ENCODE measurements around the gene DNAH17.

Gene DNAH17

DNA sequence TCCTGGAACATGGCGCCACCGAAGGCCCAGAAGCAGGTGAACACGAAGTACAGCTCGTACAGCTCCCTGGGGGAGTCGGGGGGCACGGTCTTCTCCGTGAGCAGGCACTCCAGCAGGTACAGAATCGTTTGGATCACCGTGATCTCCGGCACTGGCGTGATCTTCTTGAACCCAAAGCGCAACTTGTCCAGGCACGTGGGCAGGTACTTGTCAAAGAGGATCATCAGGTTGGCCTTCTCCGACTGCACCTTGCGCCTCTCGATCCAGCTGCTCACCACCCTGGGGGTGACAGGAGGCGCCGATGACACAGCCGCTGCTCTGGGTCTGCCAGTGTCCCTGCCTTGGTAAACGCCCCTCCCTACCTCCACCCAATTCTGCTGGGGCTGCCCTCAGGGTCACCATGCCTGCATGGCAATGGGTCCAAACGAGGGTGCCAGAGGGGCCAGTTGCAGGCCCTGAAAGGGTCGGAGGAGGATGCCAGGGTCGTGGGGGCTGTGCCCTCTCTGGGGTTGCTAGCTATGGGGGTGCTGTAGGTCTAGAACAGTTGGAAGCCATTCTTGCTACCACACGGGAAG lies 90.9 kb downstream of the DNAH17 start:
- Histone ChIP-seq H3K36me3 (ENCODE audit: control insufficient read depth, insufficient read depth, low read length) (no peaks in the 10 kb centered on the region), H3K9ac (ENCODE audit: low read length) (no peak overlapping the region), H3K4me3 (ENCODE audit: low read length) (no peak overlapping the region), H3K9me3 (ENCODE audit: control insufficient read depth, low read length) (no peaks in the 10 kb centered on the region), H3K4me1 (ENCODE audit: control insufficient read depth, insufficient read depth, low read length) (peaks cover 14% of the 10 kb centered on the region), H3K27me3 (ENCODE audit: control insufficient read depth, insufficient read depth, low read length) (peaks cover 7% of the 10 kb centered on the region)

DNA sequence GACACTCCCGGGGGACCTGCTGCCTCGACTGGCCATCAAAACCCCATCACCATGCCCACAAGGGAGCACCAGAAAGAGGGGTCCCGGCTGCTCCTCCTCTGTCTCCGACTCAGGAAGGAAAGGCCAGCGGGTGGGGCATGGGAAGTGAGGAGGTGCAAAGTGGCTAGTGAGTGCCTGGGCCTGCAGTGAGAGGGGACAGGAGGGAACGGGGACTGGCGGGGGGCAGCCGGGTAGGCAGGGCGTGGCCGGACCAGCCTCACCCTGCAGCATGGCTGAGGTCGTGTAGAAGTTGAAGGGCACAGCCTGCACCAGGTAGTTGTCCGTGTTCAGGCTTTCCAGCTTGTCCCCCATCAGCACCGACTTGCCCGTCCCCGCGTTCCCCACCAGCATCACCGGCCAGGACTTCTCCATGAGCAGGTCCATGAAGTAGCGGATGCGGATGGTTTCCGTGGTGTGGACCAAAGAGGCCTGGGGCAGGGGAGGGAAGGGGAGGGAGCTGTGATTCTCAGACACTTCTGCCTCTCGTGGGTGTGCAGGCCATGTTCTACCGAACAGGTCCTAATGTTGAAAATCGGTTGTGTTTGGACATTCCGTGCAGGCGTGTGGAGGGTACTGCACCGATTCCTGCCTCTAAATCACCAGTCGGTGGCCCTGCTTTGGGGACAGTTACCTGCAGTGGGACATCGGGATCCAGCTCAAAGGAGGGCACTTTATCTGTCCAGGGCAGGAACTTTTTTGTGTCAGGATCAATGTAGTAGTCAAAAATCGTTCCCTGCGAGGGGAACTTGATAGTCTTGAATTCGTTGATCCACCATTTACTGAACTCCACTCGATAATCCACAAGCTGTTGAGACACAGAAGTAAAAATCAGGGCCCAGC lies 91.7 kb downstream of the DNAH17 start:
- Histone ChIP-seq H3K4me3 (ENCODE audit: low read length) (no peak overlapping the region), H3K27me3 (ENCODE audit: control insufficient read depth, insufficient read depth, low read length) (peaks cover 7% of the 10 kb centered on the region), H3K9me3 (ENCODE audit: control insufficient read depth, low read length) (no peaks in the 10 kb centered on the region), H3K36me3 (ENCODE audit: control insufficient read depth, insufficient read depth, low read length) (no peaks in the 10 kb centered on the region), H3K9ac (ENCODE audit: low read length) (no peak overlapping the region), H3K4me1 (ENCODE audit: control insufficient read depth, insufficient read depth, low read length) (peaks cover 14% of the 10 kb centered on the region)

DNA sequence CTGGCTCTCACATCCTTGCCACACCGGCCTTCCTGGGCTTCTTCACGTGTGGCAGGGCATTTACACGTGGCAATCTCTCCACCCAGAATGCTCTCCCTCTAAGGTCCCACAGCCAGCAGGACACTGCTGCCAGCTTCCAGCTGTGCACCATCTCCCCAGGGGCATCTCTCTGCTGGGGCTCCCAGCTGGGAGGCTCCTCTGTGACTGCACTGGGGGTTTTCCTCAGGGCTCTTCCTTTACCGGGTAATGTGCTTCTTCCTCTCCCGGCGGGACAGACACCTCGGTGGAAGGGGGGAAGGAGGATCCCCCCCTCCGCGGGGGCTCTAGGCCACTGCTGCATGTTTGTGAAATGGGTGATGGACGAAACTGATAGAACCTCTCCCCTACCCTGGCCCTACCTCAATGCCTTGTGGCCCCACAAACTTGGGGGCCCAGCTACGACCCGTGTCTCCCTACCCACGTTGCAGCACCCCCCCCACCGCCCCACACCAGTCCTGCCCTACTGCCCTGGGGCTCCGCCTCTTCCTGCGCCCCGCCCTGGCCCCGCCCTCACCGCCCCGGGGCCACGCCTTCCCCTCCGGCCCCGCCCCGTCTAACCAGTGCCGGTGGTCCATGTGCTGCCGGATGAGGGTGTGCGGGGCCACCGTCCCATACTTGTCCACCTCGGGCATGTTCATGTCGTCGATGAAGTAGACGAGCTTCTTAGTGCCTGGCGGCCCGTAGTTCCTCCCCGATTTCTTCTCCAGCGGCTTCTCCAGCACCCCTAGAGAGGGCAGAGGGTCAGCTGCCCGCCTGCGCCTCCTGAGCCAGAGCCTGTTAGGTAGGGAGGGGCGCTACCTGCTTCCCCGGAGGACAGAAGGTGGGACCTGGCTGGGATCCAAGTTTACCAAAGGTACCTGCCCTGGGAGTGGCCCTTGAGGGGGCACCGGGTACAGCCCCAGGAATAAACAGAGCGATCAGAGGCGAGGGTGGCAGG lies 92.6 kb downstream of the DNAH17 start:
- Histone ChIP-seq H3K4me1 (ENCODE audit: control insufficient read depth, insufficient read depth, low read length) (peaks cover 14% of the 10 kb centered on the region), H3K9ac (ENCODE audit: low read length) (peak overlapping the region; percentile 3), H3K36me3 (ENCODE audit: control insufficient read depth, insufficient read depth, low read length) (no peaks in the 10 kb centered on the region), H3K27me3 (ENCODE audit: control insufficient read depth, insufficient read depth, low read length) (peaks cover 7% of the 10 kb centered on the region), H3K9me3 (ENCODE audit: control insufficient read depth, low read length) (no peaks in the 10 kb centered on the region), H3K4me3 (ENCODE audit: low read length) (no peak overlapping the region)

DNA sequence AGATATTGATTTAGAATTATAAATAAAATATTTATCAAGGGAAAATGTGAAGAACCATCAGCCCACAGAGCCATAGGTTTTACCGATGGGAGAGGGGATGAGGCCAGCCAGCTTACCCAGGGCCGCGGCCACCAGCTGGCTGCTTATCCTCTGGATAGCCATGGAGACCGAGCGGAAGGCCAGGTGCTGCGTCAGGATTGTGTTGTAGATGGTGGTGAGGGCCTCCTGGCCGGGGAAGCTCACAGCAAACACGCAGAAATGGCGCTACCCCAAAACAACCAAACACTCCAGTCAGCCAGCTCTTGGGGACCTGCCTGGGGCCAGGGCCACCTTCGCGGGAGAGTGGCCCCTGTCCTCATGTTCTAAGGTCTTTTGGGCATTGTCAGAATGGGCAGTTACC lies 97.8 kb downstream of the DNAH17 start:
- H3K4me3 ChIP-seq (ENCODE audit: low read length): no peak overlapping the region
- no peak overlapping the region for H3K9ac ChIP-seq (ENCODE audit: low read length)
- peaks cover 4% of the 10 kb centered on the region for H3K27me3 ChIP-seq (ENCODE audit: control insufficient read depth, insufficient read depth, low read length)
- no peaks in the 10 kb centered on the region for H3K36me3 ChIP-seq (ENCODE audit: control insufficient read depth, insufficient read depth, low read length)
- no peaks in the 10 kb centered on the region for H3K9me3 ChIP-seq (ENCODE audit: control insufficient read depth, low read length)
- peaks cover 4% of the 10 kb centered on the region for H3K4me1 ChIP-seq (ENCODE audit: control insufficient read depth, insufficient read depth, low read length)

DNA sequence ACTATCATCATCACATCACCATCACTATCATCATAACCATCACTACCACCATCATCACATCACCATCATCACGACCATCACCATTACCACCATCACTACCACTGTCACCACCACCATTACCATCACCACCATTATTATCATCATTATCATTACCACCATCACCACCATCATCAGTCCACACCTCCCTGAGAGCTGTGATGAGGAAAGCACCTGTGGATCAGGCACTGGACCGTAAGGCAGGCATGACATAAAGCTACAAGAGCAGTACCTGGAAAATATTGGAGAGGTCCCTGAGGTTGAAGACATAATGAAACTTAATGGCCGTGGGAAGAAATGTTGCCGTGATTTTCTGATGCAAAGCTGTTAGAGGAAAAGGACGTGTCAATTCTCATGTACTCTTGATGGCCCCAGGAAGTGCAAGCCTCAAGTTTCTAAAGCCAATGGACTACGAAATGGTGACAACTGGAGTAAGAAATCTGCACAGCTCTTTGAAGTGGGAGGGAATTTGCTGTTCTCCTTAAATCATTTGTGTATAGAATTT lies 98.4 kb downstream of the DNAH17 start:
- Histone ChIP-seq H3K27me3 (ENCODE audit: control insufficient read depth, insufficient read depth, low read length) (no peaks in the 10 kb centered on the region), H3K4me1 (ENCODE audit: control insufficient read depth, insufficient read depth, low read length) (no peaks in the 10 kb centered on the region), H3K4me3 (ENCODE audit: low read length) (no peak overlapping the region), H3K36me3 (ENCODE audit: control insufficient read depth, insufficient read depth, low read length) (no peaks in the 10 kb centered on the region), H3K9ac (ENCODE audit: low read length) (no peak overlapping the region), H3K9me3 (ENCODE audit: control insufficient read depth, low read length) (no peaks in the 10 kb centered on the region)

DNA sequence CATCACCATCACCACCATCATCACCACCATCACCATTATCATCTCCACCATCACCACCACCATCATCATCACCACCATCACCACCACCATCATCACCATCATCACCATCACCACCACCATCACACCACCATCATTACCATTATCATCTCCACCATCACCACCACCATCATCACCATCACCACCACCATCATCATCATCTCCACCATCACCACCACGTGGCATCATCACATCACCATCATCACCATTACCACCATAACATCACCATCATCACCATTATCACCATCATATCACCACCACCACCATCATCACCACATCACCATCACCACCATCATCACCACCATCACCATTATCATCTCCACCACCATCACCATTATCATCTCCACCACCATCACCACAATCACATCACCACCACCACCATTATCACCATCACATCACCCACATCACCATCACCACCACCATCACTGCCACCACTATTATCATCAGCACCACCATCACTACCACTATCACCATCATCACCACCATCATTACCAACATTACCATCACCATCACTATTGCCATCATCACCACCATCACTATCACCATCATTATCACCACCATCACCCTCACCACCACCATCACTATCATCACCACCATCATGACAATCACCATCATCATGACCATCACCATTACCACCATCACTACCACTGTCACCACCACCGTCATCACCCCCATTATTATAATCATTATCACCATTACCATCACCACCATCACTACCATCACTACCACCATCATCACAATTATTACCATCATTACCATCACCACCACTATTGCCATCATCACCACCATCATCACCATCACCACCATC lies 99.1 kb downstream of the DNAH17 start:
- H3K27me3 ChIP-seq (ENCODE audit: control insufficient read depth, insufficient read depth, low read length): no peaks in the 10 kb centered on the region
- no peaks in the 10 kb centered on the region for H3K36me3 ChIP-seq (ENCODE audit: control insufficient read depth, insufficient read depth, low read length)
- no peak overlapping the region for H3K9ac ChIP-seq (ENCODE audit: low read length)
- no peaks in the 10 kb centered on the region for H3K9me3 ChIP-seq (ENCODE audit: control insufficient read depth, low read length)
- H3K4me1 ChIP-seq (ENCODE audit: control insufficient read depth, insufficient read depth, low read length): no peaks in the 10 kb centered on the region
- no peak overlapping the region for H3K4me3 ChIP-seq (ENCODE audit: low read length)

DNA sequence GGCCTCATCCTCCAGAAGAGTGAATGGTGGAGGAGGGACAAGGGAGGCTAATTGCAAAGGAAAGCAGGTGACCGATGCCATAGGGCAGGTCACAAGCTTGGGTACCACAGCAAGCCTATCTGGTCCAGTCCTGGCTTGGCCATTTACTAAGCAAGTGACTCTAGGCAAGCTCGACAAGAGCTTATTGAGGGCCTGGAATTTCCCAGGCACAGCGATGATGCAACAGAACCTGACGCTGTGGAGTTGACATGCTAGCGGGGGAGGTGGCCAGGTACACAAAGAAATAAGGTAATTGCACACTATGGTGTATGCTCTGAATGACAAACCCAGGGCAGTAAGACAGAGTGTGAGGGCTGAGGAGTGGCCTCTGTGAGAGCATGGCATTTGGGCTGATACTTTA lies 100.2 kb downstream of the DNAH17 start:
- Histone ChIP-seq H3K4me1 (ENCODE audit: control insufficient read depth, insufficient read depth, low read length) (no peaks in the 10 kb centered on the region), H3K9ac (ENCODE audit: low read length) (no peak overlapping the region), H3K27me3 (ENCODE audit: control insufficient read depth, insufficient read depth, low read length) (no peaks in the 10 kb centered on the region), H3K36me3 (ENCODE audit: control insufficient read depth, insufficient read depth, low read length) (no peaks in the 10 kb centered on the region), H3K4me3 (ENCODE audit: low read length) (no peak overlapping the region), H3K9me3 (ENCODE audit: control insufficient read depth, low read length) (no peaks in the 10 kb centered on the region)

DNA sequence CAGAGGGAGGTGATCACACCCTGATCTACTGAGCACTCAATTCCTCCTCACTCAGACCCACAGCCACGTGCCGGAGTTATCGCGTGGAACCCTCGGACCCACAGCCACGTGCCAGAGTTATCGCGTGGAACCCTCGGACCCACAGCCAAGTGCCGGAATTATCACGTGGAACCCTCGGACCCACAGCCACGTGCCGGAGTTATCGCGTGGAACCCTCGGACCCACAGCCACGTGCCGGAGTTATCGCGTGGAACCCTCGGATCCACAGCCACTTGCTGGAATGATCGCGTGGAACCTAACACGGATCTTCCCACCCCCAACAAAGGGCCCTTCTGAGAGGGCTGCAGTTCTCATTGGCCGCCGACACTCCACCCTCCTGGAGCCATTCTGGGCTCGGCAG lies 101.0 kb downstream of the DNAH17 start:
- H3K4me1 ChIP-seq (ENCODE audit: control insufficient read depth, insufficient read depth, low read length): no peaks in the 10 kb centered on the region
- no peaks in the 10 kb centered on the region for H3K27me3 ChIP-seq (ENCODE audit: control insufficient read depth, insufficient read depth, low read length)

DNA sequence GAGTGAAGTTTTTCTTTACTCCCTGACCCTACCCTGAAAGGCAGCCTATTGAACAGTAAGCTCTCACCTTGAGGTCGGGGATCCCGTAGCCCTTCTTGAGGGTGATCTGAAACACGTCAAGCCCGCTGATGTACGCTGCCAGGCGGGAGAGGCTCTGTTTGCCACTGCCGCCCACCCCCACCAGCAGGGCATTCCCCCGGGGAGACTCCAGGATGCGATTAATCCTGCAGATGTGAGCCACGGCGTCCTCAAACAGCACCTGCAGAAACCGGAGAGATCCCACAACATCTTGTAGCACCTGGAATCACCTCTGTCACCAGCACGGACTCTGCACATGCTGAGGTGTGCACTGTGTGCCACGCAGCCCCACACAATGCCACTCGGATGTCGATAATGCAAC lies 102.0 kb downstream of the DNAH17 start:
- H3K4me1 ChIP-seq (ENCODE audit: control insufficient read depth, insufficient read depth, low read length): no peaks in the 10 kb centered on the region
- no peak overlapping the region for H3K4me3 ChIP-seq (ENCODE audit: low read length)
- no peaks in the 10 kb centered on the region for H3K36me3 ChIP-seq (ENCODE audit: control insufficient read depth, insufficient read depth, low read length)
- H3K27me3 ChIP-seq (ENCODE audit: control insufficient read depth, insufficient read depth, low read length): no peaks in the 10 kb centered on the region
- H3K9ac ChIP-seq (ENCODE audit: low read length): no peak overlapping the region
- H3K9me3 ChIP-seq (ENCODE audit: control insufficient read depth, low read length): no peaks in the 10 kb centered on the region

More for the DNA sequence above, 101.0 kb downstream of the DNAH17 start:
- Histone ChIP-seq H3K9ac (ENCODE audit: low read length) (no peak overlapping the region), H3K4me3 (ENCODE audit: low read length) (no peak overlapping the region), H3K36me3 (ENCODE audit: control insufficient read depth, insufficient read depth, low read length) (no peaks in the 10 kb centered on the region), H3K9me3 (ENCODE audit: control insufficient read depth, low read length) (no peaks in the 10 kb centered on the region)

DNA sequence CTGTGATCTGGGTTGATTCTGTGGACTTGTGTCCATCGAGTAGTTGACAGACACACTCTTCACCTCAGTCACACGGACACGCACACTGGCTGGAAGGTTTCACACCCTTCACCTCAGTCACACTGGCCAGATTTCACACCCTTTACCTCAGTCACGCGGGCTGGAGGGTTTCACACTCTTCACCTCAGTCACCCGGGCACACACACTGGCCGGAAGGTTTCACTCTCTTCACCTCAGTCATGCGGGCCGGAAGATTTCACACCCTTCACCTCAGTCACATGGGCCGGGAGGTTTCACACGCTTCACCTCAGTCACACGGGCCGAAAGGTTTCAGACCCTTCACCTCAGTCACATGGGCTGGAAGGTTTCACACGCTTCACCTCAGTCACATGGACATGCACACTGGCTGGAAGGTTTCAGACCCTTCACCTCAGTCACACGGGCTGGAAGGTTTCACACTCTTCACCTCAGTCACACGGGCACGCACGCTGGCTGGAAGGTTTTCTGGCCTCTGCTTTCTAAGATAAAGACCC lies 102.5 kb downstream of the DNAH17 start:
- Histone ChIP-seq H3K27me3 (ENCODE audit: control insufficient read depth, insufficient read depth, low read length) (no peaks in the 10 kb centered on the region), H3K9me3 (ENCODE audit: control insufficient read depth, low read length) (no peaks in the 10 kb centered on the region), H3K4me3 (ENCODE audit: low read length) (no peak overlapping the region), H3K36me3 (ENCODE audit: control insufficient read depth, insufficient read depth, low read length) (no peaks in the 10 kb centered on the region), H3K9ac (ENCODE audit: low read length) (no peak overlapping the region), H3K4me1 (ENCODE audit: control insufficient read depth, insufficient read depth, low read length) (no peaks in the 10 kb centered on the region)

Measured in mucosa of stomach (tissue), 1 donor.